HUDEP-2 (cell line): ENCODE results near the gene SH3RF2.

Experiments used
- DNase-seq, 76 experiments: peaks; one replicate each; lab custom pipeline; 2025; ENCODE audit not compliant: unreplicated experiment in 76 of 76; lab: John Stamatoyannopoulos, UW

SH3RF2 gene

DNA sequence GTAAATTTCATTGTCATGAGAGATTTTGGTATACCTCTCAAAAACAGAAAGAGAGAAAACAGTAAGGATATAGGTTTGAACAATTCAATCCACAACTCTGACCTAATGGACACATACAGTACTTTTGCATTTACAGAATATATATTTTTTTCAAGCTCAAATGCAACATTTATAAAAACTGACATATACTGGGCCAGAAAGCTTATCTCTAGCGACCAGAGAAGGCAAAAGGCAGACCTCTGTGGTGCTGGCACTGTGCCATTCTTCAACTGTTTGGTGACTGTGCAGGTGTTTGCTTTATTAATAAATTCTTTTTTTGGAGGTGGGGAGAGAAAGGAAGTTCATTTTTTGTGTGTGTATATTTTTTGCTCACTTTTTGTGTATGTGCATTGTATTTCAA is 175.0 kb downstream of the SH3RF2 start:
- DNase-seq = peak in 72 of 76 experiments; percentile 2 to 86 (median 62)

DNA sequence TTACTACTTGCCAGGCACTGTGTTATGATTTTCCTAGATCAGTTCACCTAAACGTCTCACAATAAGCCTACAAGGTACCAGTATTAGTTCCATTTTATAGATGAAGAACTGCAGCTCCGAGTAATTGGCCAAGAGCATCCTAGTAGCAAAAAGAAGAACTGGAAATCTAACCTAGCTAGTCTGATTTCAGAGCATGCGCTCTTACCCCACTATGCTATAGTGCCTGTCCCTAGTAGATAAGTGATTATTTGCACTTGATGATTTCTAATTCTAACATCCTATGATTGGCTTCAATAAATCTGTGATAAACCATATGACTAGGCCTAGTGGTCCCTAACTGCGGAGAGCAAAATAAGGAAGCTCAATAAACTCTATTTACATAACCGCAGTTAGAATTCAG is 176.1 kb downstream of the SH3RF2 start:
- DNase-seq = peak in 3 of 76 experiments; percentile 2 to 13 (median 5)
